Rectal smooth muscle tissue (tissue), 1 donor: ENCODE results near the gene SIGMAR1.

Experiments used
- H3K27ac ChIP-seq: one replicate; pipeline ENCODE4 v1.7.0; 2013; ENCODE audit warnings: low read depth, low read length, inconsistent platforms
- H3K27me3 ChIP-seq: one replicate; pipeline ENCODE4 v1.7.0; 2013; ENCODE audit warnings: low read length; ENCODE audit not compliant: control insufficient read depth, insufficient read depth
- H3K36me3 ChIP-seq: one replicate; pipeline ENCODE4 v1.7.0; 2013; ENCODE audit warnings: low read length; ENCODE audit not compliant: control insufficient read depth, insufficient read depth
- H3K4me1 ChIP-seq: one replicate; pipeline ENCODE4 v1.7.0; 2013; ENCODE audit warnings: low read length; ENCODE audit not compliant: control insufficient read depth, insufficient read depth
- H3K4me3 ChIP-seq: one replicate; pipeline ENCODE4 v1.7.0; 2013; ENCODE audit warnings: low read length
- H3K9ac ChIP-seq: one replicate; pipeline ENCODE4 v1.7.0; 2013; ENCODE audit warnings: low read length

The SIGMAR1 gene

DNA sequence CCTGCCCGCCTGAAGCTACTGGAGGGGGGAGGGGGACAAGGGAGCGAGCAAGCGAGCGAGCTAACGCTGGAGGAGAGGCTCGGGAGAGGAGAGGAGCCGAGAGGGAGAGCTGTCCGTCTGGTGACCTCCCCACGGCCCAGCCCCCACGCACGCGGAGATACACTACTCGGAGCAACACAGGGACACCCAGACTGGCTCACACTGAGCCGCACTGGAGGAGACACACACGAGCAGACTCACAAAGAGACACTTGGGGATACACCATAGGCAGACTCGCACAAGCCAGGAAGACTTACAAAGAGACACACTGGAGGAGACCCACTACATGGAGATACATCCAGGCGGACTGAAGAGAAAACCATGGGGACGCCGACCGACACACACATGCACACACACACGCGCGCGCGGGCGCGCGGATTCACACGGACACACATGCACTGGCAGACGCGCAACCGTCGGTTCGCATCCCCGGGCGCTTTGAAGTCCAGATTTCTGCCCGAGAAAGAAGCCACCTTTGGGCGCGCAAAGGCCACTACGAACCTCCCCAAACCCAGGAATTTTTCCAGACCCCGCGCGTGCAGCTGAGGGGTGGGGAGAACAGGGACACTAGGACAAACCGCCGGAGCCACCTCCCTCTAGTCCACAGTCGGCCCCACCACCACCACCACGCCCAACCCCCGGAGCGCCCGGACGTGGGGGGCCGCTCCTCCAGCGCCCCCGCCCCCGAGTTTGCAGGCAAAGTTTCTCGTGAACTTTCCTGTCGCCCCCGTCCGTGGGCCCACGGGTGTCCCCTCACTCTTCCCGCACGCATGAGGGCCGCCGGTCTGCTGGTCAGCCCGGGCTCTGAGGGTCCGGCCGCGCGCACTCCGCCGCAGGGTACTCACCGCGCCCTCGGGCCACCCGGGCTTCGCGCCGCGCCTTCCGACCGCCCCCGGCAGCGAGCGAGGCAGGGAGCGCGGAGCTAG lies 48.6 kb downstream of the SIGMAR1 start:
- no peak overlapping the region for H3K27ac ChIP-seq
- H3K4me1 ChIP-seq: peaks cover 7% of the 10 kb centered on the region
- peaks cover 50% of the 10 kb centered on the region for H3K27me3 ChIP-seq
- no peak overlapping the region for H3K9ac ChIP-seq
- H3K36me3 ChIP-seq: no peaks in the 10 kb centered on the region
- peak overlapping the region; percentile 53 for H3K4me3 ChIP-seq

GRCh38 chr9:34587271-34587670 lies 50.3 kb downstream of the SIGMAR1 start:
- H3K27me3 ChIP-seq: peaks cover 43% of the 10 kb centered on the region
- no peak overlapping the region for H3K4me3 ChIP-seq
- no peaks in the 10 kb centered on the region for H3K4me1 ChIP-seq
- H3K9ac ChIP-seq: no peak overlapping the region
- H3K27ac ChIP-seq: no peak overlapping the region
- no peaks in the 10 kb centered on the region for H3K36me3 ChIP-seq

GRCh38 chr9:34585946-34586669 lies 51.5 kb downstream of the SIGMAR1 start:
- Histone ChIP-seq H3K27me3 (peaks cover 37% of the 10 kb centered on the region), H3K4me3 (no peak overlapping the region), H3K9ac (no peak overlapping the region)

DNA sequence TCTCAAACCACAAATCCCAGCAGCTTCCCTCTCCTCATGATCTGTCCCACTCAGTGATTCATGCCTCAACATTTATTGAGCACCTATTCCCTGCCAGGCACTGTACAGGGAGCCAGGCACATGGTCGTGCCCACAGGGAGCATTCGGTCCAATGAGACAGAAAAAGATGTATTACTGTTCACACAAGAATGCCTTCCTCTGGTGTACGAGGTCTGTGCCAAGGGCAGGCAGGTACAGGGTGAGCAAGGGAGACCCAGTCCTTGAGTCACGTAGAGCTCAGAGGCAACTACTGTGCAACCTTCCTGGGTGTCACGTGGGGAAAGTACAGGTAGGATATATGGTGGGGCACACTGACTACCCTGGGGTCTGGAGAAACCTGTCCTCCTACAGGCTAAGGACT lies 52.6 kb downstream of the SIGMAR1 start:
- Histone ChIP-seq H3K4me1 (no peaks in the 10 kb centered on the region), H3K4me3 (no peak overlapping the region), H3K9ac (no peak overlapping the region), H3K27ac (no peak overlapping the region), H3K36me3 (no peaks in the 10 kb centered on the region), H3K27me3 (peaks cover 40% of the 10 kb centered on the region)

More at GRCh38 chr9:34585946-34586669, 51.5 kb downstream of the SIGMAR1 start:
- no peaks in the 10 kb centered on the region for H3K36me3 ChIP-seq
- no peaks in the 10 kb centered on the region for H3K4me1 ChIP-seq
- no peak overlapping the region for H3K27ac ChIP-seq
